PC-9 (cell line): Measurements from ENCODE around the gene GPC5. TPM values are rescaled to one million over a fixed set of nuclear protein-coding genes. Genes with fewer than 3 reads are reported as not detected.

Experiments used
- BruUV-seq: library from RNA; stranded (reverse); fragments of 400-500 nt; replicated peaks from 2 replicates; lab custom pipeline; 2021; lab: Mats Ljungman, UMichigan
- CTCF ChIA-PET: fragments of 300-600 bp; sonication (Branson Sonifier 250); formaldehyde crosslinking; loops from one replicate; lab custom pipeline; 2022; ENCODE audit warnings: antibody characterized with exemption; lab: Charles Lee
- POLR2A ChIA-PET: fragments of 300-600 bp; sonication (Branson Sonifier 250); formaldehyde crosslinking; loops from one replicate; lab custom pipeline; 2022; ENCODE audit warnings: antibody characterized with exemption; ENCODE audit not compliant: unreplicated experiment; lab: Charles Lee
- DNase-seq, 2 experiments: peaks; one replicate each; pipeline versions ENCODE4 v3.0.0 to v3.0.0-alpha.2; 2015 to 2022; ENCODE audit warnings: mixed read lengths in 1 of 2
- H2AFZ ChIP-seq: fragments of 200-600 bp; sonication (generic); 2 replicates; pipeline ENCODE4 v1.8.1; 2017; ENCODE audit warnings: antibody characterized with exemption
- H3F3A ChIP-seq: fragments of 200-600 bp; sonication (generic); 2 replicates; pipeline ENCODE4 v1.8.1; 2017; ENCODE audit warnings: antibody characterized with exemption, mild to moderate bottlenecking, low read depth; ENCODE audit not compliant: insufficient read depth
- H3K27ac ChIP-seq: fragments of 200-600 bp; sonication (generic); 2 replicates; pipeline ENCODE4 v1.6.1; 2016; ENCODE audit warnings: mixed run types
- H3K27me3 ChIP-seq: fragments of 200-600 bp; sonication (generic); 2 replicates; pipeline ENCODE4 v1.6.1; 2016; ENCODE audit warnings: low read depth, mixed run types; ENCODE audit not compliant: insufficient read depth
- H3K36me3 ChIP-seq: fragments of 200-600 bp; sonication (generic); 2 replicates; pipeline ENCODE4 v1.6.1; 2016; ENCODE audit warnings: low read depth, mixed run types
- H3K4me1 ChIP-seq: fragments of 200-600 bp; sonication (generic); replicated peaks from 2 replicates; pipeline ENCODE4 v1.6.1; 2016; ENCODE audit warnings: mixed run types; ENCODE audit not compliant: insufficient read depth
- H3K4me2 ChIP-seq: fragments of 200-600 bp; sonication (generic); 2 replicates; pipeline ENCODE4 v1.6.1; 2017; ENCODE audit warnings: mixed run types
- H3K4me3 ChIP-seq: fragments of 200-600 bp; sonication (generic); 2 replicates; pipeline ENCODE4 v1.6.1; 2016; ENCODE audit warnings: mixed run types
- H3K79me2 ChIP-seq: fragments of 200-600 bp; sonication (generic); 2 replicates; pipeline ENCODE4 v1.6.1; 2017; ENCODE audit warnings: low read depth, mixed run types
- H3K9me2 ChIP-seq: fragments of 200-600 bp; sonication (generic); 2 replicates; pipeline ENCODE4 v1.8.1; 2017; ENCODE audit warnings: mild to moderate bottlenecking; ENCODE audit not compliant: insufficient read depth
- H3K9me3 ChIP-seq: fragments of 200-600 bp; sonication (generic); 2 replicates; pipeline ENCODE4 v1.8.1; 2016; ENCODE audit warnings: low read depth; ENCODE audit not compliant: insufficient read depth
- H4K20me1 ChIP-seq: fragments of 200-600 bp; sonication (generic); 2 replicates; pipeline ENCODE4 v1.8.1; 2017; ENCODE audit not compliant: insufficient read depth
- EZH2 ChIP-seq: fragments of 200-600 bp; sonication (generic); IDR thresholded peaks from 2 replicates; pipeline ENCODE4 v1.8.0; 2017; ENCODE audit warnings: antibody characterized with exemption, low read depth
- intact Hi-C: fragments of 100-400 bp; cut with micrococcal nuclease; formaldehyde crosslinking; loops from one replicate; pipeline ENCODE4 v1.10.0; 2022; ENCODE audit not compliant: unreplicated experiment
- total RNA-seq: library from RNA; stranded (reverse); gene quantifications from 2 replicates; pipeline ENCODE4 v1.2.3, GENCODE V29; 2021
- TF ChIP-seq, protein P1 (sequence below): fragments of 200-600 bp; sonication (generic); conservative IDR thresholded peaks from 2 replicates; pipeline ENCODE4 v1.6.1; 2017; ENCODE audit warnings: mixed run types, antibody characterized with exemption, mild to moderate bottlenecking, moderate library complexity

GPC5 gene
- total RNA-seq, 1 experiment from 2014 or later, result not detected

DNA sequence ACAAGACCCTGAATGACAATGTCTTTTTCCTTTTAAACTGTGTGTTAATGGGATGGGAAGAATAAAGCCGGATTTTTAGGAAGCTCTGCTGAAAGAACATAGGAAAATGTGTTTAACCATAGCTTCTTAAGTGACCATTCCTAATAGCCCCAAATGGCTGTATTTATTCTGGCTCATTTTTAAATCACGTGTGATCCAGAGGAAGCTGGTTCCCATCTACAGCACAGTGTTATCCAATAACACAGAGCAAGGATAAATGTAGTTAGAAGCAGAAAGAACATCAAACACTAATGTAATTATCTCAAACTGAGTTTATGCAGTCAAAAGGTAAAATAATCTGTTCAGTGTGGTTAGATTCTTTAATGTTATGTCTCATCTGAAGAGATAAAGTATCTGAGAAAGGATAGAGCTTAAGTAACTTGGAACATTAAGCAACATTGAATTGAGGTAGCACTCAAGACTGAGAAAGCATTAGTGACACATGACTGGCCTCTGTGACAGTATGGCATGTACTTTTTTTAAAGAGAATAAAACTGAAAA lies 853.3 kb downstream of the GPC5 start:
- H3K9me2 ChIP-seq, result no peaks in the 10 kb centered on the region
- no peak overlapping the region for H3K4me2 ChIP-seq
- H3K27ac ChIP-seq, result no peak overlapping the region
- no peak overlapping the region for H3K4me3 ChIP-seq
- intact Hi-C loops, result no loop called here
- H3K27me3 ChIP-seq, result no peaks in the 10 kb centered on the region
- no peaks in the 10 kb centered on the region for H3K9me3 ChIP-seq
- no peaks in the 10 kb centered on the region for H3K4me1 ChIP-seq
- ChIA-PET POLR2A (no interaction called here), CTCF (no interaction called here)
- no peak overlapping the region for H2AFZ ChIP-seq
- no peaks in the 10 kb centered on the region; the same call in 1 of the 2 replicates for H4K20me1 ChIP-seq
- no peak for DNase-seq
- H3K79me2 ChIP-seq, result no peaks in the 10 kb centered on the region
- no peaks in the 10 kb centered on the region for H3F3A ChIP-seq
- TF ChIP-seq, protein P1, sequence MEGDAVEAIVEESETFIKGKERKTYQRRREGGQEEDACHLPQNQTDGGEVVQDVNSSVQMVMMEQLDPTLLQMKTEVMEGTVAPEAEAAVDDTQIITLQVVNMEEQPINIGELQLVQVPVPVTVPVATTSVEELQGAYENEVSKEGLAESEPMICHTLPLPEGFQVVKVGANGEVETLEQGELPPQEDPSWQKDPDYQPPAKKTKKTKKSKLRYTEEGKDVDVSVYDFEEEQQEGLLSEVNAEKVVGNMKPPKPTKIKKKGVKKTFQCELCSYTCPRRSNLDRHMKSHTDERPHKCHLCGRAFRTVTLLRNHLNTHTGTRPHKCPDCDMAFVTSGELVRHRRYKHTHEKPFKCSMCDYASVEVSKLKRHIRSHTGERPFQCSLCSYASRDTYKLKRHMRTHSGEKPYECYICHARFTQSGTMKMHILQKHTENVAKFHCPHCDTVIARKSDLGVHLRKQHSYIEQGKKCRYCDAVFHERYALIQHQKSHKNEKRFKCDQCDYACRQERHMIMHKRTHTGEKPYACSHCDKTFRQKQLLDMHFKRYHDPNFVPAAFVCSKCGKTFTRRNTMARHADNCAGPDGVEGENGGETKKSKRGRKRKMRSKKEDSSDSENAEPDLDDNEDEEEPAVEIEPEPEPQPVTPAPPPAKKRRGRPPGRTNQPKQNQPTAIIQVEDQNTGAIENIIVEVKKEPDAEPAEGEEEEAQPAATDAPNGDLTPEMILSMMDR, result no peak
- no peak for TF ChIP-seq EZH2
- H3K36me3 ChIP-seq, result no peaks in the 10 kb centered on the region
- no TSS peak for BruUV-seq

DNA sequence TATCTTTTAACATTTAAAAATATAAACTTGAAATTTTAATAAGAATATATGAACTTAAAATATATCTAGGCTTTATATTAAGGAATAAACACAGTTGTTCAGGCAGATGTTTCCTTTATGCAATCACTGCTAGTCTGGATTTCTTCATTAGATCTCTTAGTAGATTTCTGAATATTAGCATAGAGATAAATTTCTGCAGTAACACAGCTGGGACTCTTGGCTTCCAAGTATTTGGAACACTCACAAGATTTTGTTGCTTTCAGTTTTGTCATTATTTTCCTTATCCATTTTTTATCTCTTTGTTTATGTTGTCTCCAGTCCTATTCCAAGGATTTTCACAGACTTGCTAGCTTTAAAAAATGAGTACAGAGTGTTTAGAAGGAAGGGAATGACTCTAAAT lies 857.1 kb downstream of the GPC5 start:
- H3K27me3 ChIP-seq, result no peaks in the 10 kb centered on the region
- no peaks in the 10 kb centered on the region for H3K9me3 ChIP-seq
- H3K36me3 ChIP-seq, result no peaks in the 10 kb centered on the region
- H3K4me2 ChIP-seq, result no peak overlapping the region
- H3K79me2 ChIP-seq, result no peaks in the 10 kb centered on the region
- ChIA-PET CTCF (no interaction called here), POLR2A (no interaction called here)
- no peak overlapping the region for H3K4me3 ChIP-seq
- intact Hi-C loops, result no loop called here
- no peak overlapping the region for H3K27ac ChIP-seq
- no peak for DNase-seq
- TF ChIP-seq EZH2, result no peak
- TF ChIP-seq, protein P1, result no peak
- BruUV-seq, result no TSS peak
- H4K20me1 ChIP-seq, result no peaks in the 10 kb centered on the region; the same call in 1 of the 2 replicates
- no peaks in the 10 kb centered on the region for H3K4me1 ChIP-seq
- H2AFZ ChIP-seq, result no peak overlapping the region
- no peaks in the 10 kb centered on the region for H3F3A ChIP-seq
- H3K9me2 ChIP-seq, result no peaks in the 10 kb centered on the region

DNA sequence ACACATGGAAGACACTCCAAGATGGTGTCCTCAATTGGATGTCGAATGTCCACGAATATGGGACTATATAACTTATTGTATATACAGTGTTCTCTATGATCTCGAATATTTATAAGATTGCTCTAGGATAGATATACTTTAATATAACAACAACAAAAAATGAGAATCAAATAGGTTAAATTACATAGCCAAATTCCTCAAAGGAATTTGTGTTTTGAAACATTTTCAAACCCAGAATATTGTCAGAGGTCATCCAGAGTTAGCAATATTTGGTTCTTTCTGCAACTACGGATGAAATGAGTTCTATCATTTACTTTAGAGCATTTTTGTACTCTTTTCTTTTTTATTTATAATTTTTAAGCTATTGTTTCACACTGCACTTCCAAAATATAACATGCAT lies 857.8 kb downstream of the GPC5 start:
- Histone ChIP-seq H3K4me3 (no peak overlapping the region), H3K4me1 (no peaks in the 10 kb centered on the region), H3K9me3 (no peaks in the 10 kb centered on the region), H3K27ac (no peak overlapping the region), H3F3A (no peaks in the 10 kb centered on the region), H3K4me2 (no peak overlapping the region), H4K20me1 (no peaks in the 10 kb centered on the region; the same call in 1 of the 2 replicates), H3K9me2 (no peaks in the 10 kb centered on the region), H3K36me3 (no peaks in the 10 kb centered on the region), H2AFZ (no peak overlapping the region), H3K27me3 (no peaks in the 10 kb centered on the region), H3K79me2 (no peaks in the 10 kb centered on the region)
- CTCF ChIA-PET, result no interaction called here
- POLR2A ChIA-PET, result no interaction called here
- intact Hi-C loops, result no loop called here
- no TSS peak for BruUV-seq
- no peak for TF ChIP-seq EZH2
- TF ChIP-seq, protein P1, result no peak
- no peak for DNase-seq
